Omental fat pad (tissue), 4 donors: Measurements from ENCODE around the gene TAOK1. TPM values are rescaled to one million over a fixed set of nuclear protein-coding genes. Genes with fewer than 3 reads are reported as not detected.

ENCODE experiments used
- ATAC-seq: fragments of 150-250 bp; one replicate; pipeline ENCODE4 v1.9.1; 2016; ENCODE audit warnings: mild to moderate bottlenecking, moderate library complexity; ENCODE audit not compliant: low FRiP score
- DNase-seq: peaks from one replicate; pipeline ENCODE4 v3.0.0-alpha.2; 2019; ENCODE audit warnings: low spot score
- total RNA-seq, 4 donors: library from RNA; depleted of rRNA; stranded (reverse); fragments of >200 nt; gene quantifications; one replicate each; pipeline ENCODE4 v1.1.0, GENCODE V29; 2016
- TF ChIP-seq, protein P1 (sequence below), 3 donors: fragments of 450-650 bp; IDR thresholded peaks; one replicate each; pipeline ENCODE4 v1.5.1; 2016 to 2017; ENCODE audit warnings: antibody characterized with exemption in 3 of 3, mild to moderate bottlenecking in 3 of 3, moderate library complexity in 2 of 3

Gene TAOK1
- total RNA-seq, 4 donors from 2014 or later = 60.3 to 84.2 (median 64.3) TPM

GRCh38 chr17:29347831-29348629 is 42.1 kb upstream of the TAOK1 start:
- TF ChIP-seq, protein P1, sequence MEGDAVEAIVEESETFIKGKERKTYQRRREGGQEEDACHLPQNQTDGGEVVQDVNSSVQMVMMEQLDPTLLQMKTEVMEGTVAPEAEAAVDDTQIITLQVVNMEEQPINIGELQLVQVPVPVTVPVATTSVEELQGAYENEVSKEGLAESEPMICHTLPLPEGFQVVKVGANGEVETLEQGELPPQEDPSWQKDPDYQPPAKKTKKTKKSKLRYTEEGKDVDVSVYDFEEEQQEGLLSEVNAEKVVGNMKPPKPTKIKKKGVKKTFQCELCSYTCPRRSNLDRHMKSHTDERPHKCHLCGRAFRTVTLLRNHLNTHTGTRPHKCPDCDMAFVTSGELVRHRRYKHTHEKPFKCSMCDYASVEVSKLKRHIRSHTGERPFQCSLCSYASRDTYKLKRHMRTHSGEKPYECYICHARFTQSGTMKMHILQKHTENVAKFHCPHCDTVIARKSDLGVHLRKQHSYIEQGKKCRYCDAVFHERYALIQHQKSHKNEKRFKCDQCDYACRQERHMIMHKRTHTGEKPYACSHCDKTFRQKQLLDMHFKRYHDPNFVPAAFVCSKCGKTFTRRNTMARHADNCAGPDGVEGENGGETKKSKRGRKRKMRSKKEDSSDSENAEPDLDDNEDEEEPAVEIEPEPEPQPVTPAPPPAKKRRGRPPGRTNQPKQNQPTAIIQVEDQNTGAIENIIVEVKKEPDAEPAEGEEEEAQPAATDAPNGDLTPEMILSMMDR (IDR thresholded peaks at IDR 0.05) = no peak
- DNase-seq (no peak), ATAC-seq (no peak)

DNA sequence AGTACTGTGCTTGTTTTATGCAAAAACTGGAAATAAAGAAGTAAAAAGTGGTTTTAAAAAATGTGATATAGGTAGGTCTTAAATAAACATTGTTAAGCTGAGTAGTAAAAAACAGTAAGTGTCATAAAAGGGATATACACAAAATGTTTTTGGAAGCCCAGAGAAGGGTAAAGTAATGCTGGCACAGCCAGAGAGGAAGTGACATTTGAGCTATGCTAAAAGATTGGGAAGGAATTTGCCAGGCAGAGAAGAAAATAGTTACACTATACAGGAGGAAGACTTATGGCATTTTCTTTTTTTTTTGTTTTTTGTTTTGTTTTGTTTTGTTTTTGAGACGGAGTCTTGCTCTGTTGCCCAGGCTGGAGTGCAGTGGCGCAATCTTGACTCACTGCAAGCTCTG is 40.8 kb upstream of the TAOK1 start:
- ATAC-seq = no peak
- DNase-seq = no peak
- TF ChIP-seq, protein P1 (IDR thresholded peaks at IDR 0.05) = no peak

- TF ChIP-seq, protein P1 (IDR thresholded peaks at IDR 0.05) = no peak
- DNase-seq (no peak), ATAC-seq (no peak)
Observed at GRCh38 chr17:29352146-29352545, 38.0 kb upstream of the TAOK1 start.

DNA sequence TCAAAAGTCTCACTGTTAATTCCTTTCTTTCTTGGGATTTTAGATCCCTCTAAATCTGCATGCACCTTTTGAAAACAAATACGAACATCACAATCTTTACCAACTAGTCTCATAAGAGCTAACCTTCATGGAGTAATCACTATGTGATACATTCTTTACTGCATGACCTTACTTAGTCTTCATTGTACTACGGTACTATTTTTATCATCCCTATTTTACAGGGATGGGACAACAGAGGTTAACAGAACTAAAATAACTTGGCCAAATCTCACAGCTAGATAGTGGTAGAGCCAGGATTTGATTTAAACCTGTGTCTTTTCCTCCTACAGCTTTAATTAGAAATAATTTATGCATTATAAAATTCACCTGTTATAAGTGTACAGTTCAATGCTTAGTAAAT is 32.9 kb upstream of the TAOK1 start:
- TF ChIP-seq, protein P1 (IDR thresholded peaks at IDR 0.05) = no peak
- ATAC-seq = no peak

GRCh38 chr17:29357821-29358232 is 32.3 kb upstream of the TAOK1 start:
- ATAC-seq (no peak), DNase-seq (no peak)
- TF ChIP-seq, protein P1 (IDR thresholded peaks at IDR 0.05) = no peak

More for the DNA sequence above, 32.9 kb upstream of the TAOK1 start:
- DNase-seq = no peak

GRCh38 chr17:29358416-29358815 is 31.7 kb upstream of the TAOK1 start:
- no peak for ATAC-seq
- DNase-seq = no peak
- TF ChIP-seq, protein P1 (IDR thresholded peaks at IDR 0.05) = no peak

DNA sequence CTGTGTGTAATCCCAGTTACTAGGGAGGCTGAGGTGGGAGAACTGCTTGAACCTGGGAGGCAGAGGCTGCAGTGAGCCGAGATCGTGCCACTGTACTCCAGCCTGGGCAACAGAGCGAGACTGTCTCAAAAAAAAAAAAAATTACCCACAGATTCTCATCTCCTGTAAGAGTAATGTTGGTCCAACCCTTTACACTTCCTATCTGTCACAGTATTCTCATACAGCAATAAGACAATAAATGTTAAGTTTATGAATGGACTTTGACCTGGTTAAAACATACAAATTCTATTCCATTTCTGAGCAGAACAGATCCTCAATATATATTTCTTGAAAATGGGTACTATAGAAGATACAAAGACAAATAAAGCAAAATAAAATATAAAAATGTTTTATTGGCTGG is 30.4 kb upstream of the TAOK1 start:
- no peak for DNase-seq
- TF ChIP-seq, protein P1 (IDR thresholded peaks at IDR 0.05) = no peak
- ATAC-seq = no peak
